Head of caudate nucleus (tissue), 42 donors: ENCODE data around the gene CLIC6.
"Not testable (repeated sequence)": the region's sequence is repeated elsewhere in the genome, so short reads cannot be mapped to it uniquely, and the experiment has no call there.

ENCODE experiments used
- DNase-seq, 42 donors: peaks; one replicate each; pipeline versions ENCODE4 v3.0.0 to v3.0.0-alpha.2; 2020 to 2021; ENCODE audit warnings: mixed read lengths in 7 of 42
- intact Hi-C: fragments of 100-400 bp; cut with DNase I; formaldehyde crosslinking; loops from one replicate; pipeline ENCODE4 v1.15.0; 2022

CLIC6 gene

GRCh38 chr21:34649400-34649799 lies 19.4 kb upstream of the CLIC6 start:
- DNase-seq: peak in 1 of 42 donors; percentile 18
- intact Hi-C loops: no loop called here

- no peak for DNase-seq
- intact Hi-C loops: no loop called here
Measured at GRCh38 chr21:34650861-34651431, 17.8 kb upstream of the CLIC6 start.

DNA sequence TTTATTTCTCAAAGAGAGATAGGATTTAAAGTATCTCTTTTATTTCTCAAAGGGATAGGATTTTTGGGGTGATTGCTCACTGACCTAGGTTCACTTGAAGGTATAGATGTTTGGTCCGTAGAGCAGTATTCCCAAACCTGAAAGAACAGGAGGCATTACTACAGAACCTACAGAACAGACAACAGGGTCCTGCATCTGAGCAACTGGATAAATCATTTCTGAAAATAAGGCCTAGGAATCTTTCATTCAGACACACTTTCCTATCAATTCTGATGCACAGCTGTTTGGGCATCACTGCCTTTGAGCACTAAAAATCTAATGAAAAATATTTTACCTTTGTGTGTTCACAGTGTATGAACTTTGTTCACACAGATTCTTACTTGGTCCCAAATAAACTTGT lies 17.2 kb upstream of the CLIC6 start:
- intact Hi-C loops: no loop called here
- no peak for DNase-seq

DNA sequence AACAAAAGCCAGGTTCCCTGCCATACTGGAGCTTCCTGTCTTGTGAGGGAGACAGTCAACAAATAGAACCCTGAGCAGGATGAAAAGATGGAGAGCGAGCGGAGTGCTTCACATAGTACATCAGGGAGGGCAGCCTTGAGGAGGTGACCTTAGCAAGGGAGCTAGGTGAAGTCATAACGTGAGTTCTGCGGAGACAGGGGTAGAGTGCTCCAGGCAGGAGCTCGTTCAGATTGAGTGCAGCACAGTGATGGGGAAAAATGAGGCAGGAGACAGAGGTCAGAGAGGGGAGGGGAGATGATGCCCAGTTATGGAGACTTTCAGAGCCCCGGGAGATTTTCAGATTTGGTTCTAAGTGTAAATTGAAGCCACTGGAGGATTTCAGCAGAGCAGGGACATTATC lies 15.3 kb upstream of the CLIC6 start:
- intact Hi-C loops: no loop called here
- peak in 1 of 42 donors; percentile 17 for DNase-seq

GRCh38 chr21:34661848-34662247 lies 6.9 kb upstream of the CLIC6 start:
- intact Hi-C loops: no loop called here
- no peak for DNase-seq

DNA sequence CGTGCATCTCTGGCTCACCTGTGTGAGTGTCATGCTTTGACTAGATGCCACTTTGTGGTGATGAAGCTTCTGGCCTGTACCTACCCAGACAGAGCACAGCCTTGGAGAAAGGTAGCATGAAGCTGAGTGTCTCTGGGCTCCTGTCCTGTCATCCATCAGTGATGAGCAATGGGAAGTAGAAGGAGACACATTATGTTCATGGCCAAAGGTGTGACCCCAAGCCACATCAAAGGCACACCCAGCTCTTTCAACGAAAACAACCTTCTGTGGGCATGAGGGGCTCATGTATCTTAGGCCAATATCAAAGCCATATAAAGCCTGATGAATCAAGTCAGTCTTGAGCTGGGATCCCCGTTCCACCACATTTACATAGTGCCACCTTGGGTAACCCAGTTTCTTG lies 1.0 kb upstream of the CLIC6 start:
- intact Hi-C loops: no loop called here
- no peak for DNase-seq

DNA sequence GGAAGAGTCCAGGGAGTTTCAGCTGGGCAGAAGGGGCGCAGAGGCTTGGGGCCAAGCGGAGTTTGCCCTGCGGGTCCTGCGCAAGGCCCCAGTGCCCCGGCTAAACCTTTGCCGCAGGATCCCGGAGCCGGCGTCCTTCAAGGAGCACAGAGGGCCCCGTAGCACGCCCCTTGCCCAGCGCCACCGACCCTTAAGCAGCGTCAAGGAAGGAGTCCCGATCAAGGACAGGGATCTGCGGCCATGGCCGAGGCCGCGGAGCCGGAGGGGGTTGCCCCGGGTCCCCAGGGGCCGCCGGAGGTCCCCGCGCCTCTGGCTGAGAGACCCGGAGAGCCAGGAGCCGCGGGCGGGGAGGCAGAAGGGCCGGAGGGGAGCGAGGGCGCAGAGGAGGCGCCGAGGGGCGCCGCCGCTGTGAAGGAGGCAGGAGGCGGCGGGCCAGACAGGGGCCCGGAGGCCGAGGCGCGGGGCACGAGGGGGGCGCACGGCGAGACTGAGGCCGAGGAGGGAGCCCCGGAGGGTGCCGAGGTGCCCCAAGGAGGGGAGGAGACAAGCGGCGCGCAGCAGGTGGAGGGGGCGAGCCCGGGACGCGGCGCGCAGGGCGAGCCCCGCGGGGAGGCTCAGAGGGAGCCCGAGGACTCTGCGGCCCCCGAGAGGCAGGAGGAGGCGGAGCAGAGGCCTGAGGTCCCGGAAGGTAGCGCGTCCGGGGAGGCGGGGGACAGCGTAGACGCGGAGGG lies 520 bp downstream of the CLIC6 start:
- intact Hi-C loops: no loop called here
- DNase-seq: no peak

DNA sequence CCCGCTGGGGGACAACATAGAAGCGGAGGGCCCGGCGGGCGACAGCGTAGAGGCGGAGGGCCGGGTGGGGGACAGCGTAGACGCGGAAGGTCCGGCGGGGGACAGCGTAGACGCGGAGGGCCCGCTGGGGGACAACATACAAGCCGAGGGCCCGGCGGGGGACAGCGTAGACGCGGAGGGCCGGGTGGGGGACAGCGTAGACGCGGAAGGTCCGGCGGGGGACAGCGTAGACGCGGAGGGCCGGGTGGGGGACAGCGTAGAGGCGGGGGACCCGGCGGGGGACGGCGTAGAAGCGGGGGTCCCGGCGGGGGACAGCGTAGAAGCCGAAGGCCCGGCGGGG lies 1.1 kb downstream of the CLIC6 start:
- DNase-seq, intact Hi-C loops: not testable (repeated sequence)

GRCh38 chr21:34670220-34670961 lies 1.6 kb downstream of the CLIC6 start:
- intact Hi-C loops: no loop called here
- no peak for DNase-seq

- intact Hi-C loops: no loop called here
- DNase-seq: no peak
Measured at GRCh38 chr21:34670962-34671348, 2.2 kb downstream of the CLIC6 start.

GRCh38 chr21:34671462-34671861 lies 2.7 kb downstream of the CLIC6 start:
- intact Hi-C loops: no loop called here
- DNase-seq: no peak

DNA sequence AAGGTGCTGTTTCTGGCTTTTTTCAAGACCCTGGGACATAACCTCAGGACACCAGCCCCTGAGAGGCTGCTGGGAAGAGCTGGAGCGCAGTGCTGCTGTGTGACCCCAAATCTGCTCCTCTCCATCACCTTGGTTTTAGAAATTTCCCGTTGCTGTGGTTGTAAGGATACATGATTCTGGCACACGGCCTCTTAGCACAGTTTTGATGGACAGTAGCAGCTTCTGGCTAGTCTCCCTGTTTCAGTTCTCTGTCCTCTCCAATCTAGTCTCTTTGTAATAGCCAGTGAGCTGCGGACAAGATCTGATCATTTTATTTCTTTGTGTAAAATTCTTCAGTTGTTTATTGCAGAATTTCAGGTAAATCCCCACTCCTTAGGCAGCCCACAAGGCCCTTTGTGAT lies 3.1 kb downstream of the CLIC6 start:
- intact Hi-C loops: no loop called here
- DNase-seq: no peak

GRCh38 chr21:34673006-34673405 lies 4.2 kb downstream of the CLIC6 start:
- no peak for DNase-seq
- intact Hi-C loops: no loop called here

DNA sequence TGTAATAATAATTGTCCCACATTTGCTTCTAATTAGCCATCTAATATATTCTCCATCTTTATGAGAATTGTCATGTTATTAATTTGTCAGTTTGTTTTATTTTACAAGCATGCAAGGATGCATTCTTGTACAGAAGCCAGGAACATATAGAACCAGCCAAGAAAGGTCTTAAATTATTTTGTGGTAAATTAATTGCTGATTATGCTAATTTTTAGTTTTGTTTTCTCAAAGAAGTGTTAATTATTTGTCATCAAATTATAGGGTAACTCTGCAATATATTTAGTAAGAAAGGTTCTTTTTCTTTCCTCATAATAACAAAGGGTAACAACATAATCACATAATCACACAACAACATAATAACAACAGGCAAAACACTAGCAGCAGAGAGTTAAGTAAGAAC lies 5.7 kb downstream of the CLIC6 start:
- intact Hi-C loops: no loop called here
- no peak for DNase-seq

GRCh38 chr21:34675871-34676270 lies 7.1 kb downstream of the CLIC6 start:
- intact Hi-C loops: no loop called here
- DNase-seq: no peak

GRCh38 chr21:34679051-34679450 lies 10.3 kb downstream of the CLIC6 start:
- intact Hi-C loops: no loop called here
- DNase-seq: no peak

- no peak for DNase-seq
- intact Hi-C loops: no loop called here
Measured at GRCh38 chr21:34684174-34684876, 15.5 kb downstream of the CLIC6 start.

DNA sequence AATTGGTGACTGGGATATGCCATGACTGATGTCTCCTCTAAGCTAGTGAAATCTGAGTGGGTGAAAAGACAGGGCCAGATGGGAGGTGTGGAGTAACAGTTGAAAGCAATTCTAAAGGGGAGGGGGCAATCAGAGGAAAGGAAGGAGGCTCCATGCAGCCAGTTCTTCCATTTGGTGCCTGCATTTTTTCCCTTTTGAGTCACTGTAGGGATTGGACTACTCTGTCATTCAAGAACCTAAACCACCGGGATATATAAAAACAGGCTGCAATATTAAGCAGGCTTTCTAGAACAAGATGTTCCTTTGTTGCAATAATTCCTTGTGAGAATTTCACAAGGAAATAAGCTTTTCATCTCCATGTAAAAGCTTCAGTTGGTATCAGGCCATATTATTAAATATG lies 18.3 kb downstream of the CLIC6 start:
- no peak for DNase-seq
- intact Hi-C loops: no loop called here

DNA sequence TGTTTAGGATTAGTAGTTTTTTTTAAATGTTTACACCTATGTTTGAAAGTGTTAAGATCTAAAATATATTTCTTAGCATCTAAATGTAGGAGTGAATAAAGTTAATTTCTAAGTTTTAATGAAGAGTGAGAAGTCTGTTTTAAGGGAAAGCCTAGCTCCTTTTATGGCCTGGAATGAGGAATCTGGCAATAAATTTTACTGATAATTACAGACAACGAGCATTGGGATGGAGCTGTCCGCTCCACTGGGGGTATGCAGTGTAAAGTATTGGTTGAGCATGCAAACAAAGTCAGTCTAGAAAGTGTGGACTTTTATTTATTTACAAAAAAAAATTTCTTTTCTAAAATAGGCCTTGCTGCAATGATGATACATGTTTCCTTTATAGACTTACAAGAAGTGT lies 19.0 kb downstream of the CLIC6 start:
- DNase-seq: no peak
- intact Hi-C loops: no loop called here

GRCh38 chr21:34688145-34688544 lies 19.4 kb downstream of the CLIC6 start:
- intact Hi-C loops: no loop called here
- DNase-seq: peak in 9 of 42 donors; percentile 14 to 69 (median 57)
